Endothelial cell of umbilical vein (primary cell): ENCODE data around the gene HEPH. TPM values are rescaled to one million over a fixed set of nuclear protein-coding genes. Genes with fewer than 3 reads are reported as not detected.

Source experiments
- BruUV-seq: library from RNA; stranded (reverse); fragments of 400-500 nt; replicated peaks from 2 replicates; lab custom pipeline; 2021; lab: Mats Ljungman, UMichigan
- CTCF ChIA-PET: fragments of 300-600, 350-600 bp; sonication (Branson Sonifier 250); formaldehyde crosslinking; loops from one replicate; lab custom pipeline; 2021; ENCODE audit warnings: antibody characterized with exemption, inconsistent platforms; lab: Charles Lee
- POLR2A ChIA-PET: fragments of 300-600, 350-600 bp; sonication (Branson Sonifier 250); formaldehyde crosslinking; loops from one replicate; lab custom pipeline; 2021; ENCODE audit warnings: antibody characterized with exemption, inconsistent platforms; lab: Charles Lee
- DNase-seq: peaks from one replicate; pipeline ENCODE4 v3.0.0-alpha.2; 2011; ENCODE audit warnings: low read depth, low spot score
- FAIRE-seq: peaks from 2 replicates; lab custom pipeline; 2011; peaks lifted over from hg19 to GRCh38; lab: Jason Lieb, UNC
- H2AFZ ChIP-seq: 2 replicates; pipeline ENCODE4 v1.6.0; 2012; ENCODE audit warnings: low read depth, low read length, control low read depth, inconsistent platforms
- H3K27ac ChIP-seq: 2 replicates; pipeline ENCODE4 v1.5.1; 2011; ENCODE audit warnings: low read depth, mild to moderate bottlenecking, control low read depth, low read length, moderate library complexity; ENCODE audit not compliant: insufficient read depth
- H3K27me3 ChIP-seq, 2 experiments: 2 replicates each; pipeline versions ENCODE4 v1.6.0 to v1.6.1; 2011; ENCODE audit warnings: low read length in 2 of 2, mixed read lengths in 1 of 2; ENCODE audit not compliant: control insufficient read depth in 2 of 2, insufficient read depth in 2 of 2
- H3K36me3 ChIP-seq, 2 experiments: 2 replicates in 1 of 2; 3 replicates in 1 of 2; pipeline ENCODE4 v1.5.1; 2011; ENCODE audit warnings: low read length in 2 of 2, mild to moderate bottlenecking in 1 of 2, moderate library complexity in 1 of 2; ENCODE audit not compliant: control insufficient read depth in 2 of 2, insufficient read depth in 2 of 2; ENCODE audit errors: extremely low read depth in 1 of 2
- H3K4me1 ChIP-seq: 3 replicates; pipeline ENCODE4 v1.5.1; 2011; ENCODE audit warnings: mild to moderate bottlenecking, low read length; ENCODE audit not compliant: control insufficient read depth, insufficient read depth; ENCODE audit errors: extremely low read depth
- H3K4me2 ChIP-seq: 2 replicates; pipeline ENCODE4 v1.6.1; 2011; ENCODE audit warnings: low read length, control low read depth, mixed read lengths; ENCODE audit not compliant: insufficient read depth
- H3K4me3 ChIP-seq, 3 experiments: fragments of 200-600 bp in 1 of 3; sonication (generic), shearing (Covaris generic) in 1 of 3; replicated peaks in 1 of 3; 2 replicates each; pipeline ENCODE4 v1.5.1; 2011 to 2016; ENCODE audit warnings: control low read depth in 3 of 3, low read length in 3 of 3, mild to moderate bottlenecking in 2 of 3, inconsistent platforms in 1 of 3, low read depth in 1 of 3, moderate library complexity in 1 of 3; ENCODE audit not compliant: insufficient read depth in 1 of 3
- H3K79me2 ChIP-seq: 2 replicates; pipeline ENCODE4 v1.6.0; 2012; ENCODE audit warnings: low read length, inconsistent platforms; ENCODE audit not compliant: control insufficient read depth, insufficient read depth
- H3K9ac ChIP-seq: replicated peaks from 2 replicates; pipeline ENCODE3; 2011; ENCODE audit warnings: low read length, control low read depth; ENCODE audit not compliant: insufficient read depth; ENCODE audit errors: extremely low read depth
- H3K9me1 ChIP-seq: replicated peaks from 3 replicates; pipeline ENCODE4 v1.6.0; 2011; ENCODE audit warnings: mild to moderate bottlenecking, low read length; ENCODE audit not compliant: control insufficient read depth, insufficient read depth; ENCODE audit errors: extremely low read depth
- H3K9me3 ChIP-seq: replicated peaks from 2 replicates; pipeline ENCODE4 v1.5.1; 2012; ENCODE audit warnings: low read length, inconsistent platforms; ENCODE audit not compliant: control insufficient read depth, insufficient read depth
- H4K20me1 ChIP-seq: replicated peaks from 2 replicates; pipeline ENCODE3; 2011; ENCODE audit warnings: mild to moderate bottlenecking, low read length; ENCODE audit not compliant: control insufficient read depth, insufficient read depth; ENCODE audit errors: extremely low read depth
- EZH2 ChIP-seq: IDR thresholded peaks from 2 replicates; pipeline ENCODE4 v1.6.1; 2012; ENCODE audit warnings: borderline replicate concordance, low read depth, mild to moderate bottlenecking, moderate library complexity, low read length, inconsistent platforms; ENCODE audit not compliant: severe bottlenecking
- FOS ChIP-seq: IDR thresholded peaks from 2 replicates; pipeline ENCODE4 v1.6.1; 2011; ENCODE audit warnings: mild to moderate bottlenecking, low read length, moderate library complexity, borderline replicate concordance; ENCODE audit not compliant: insufficient read depth
- GATA2 ChIP-seq: IDR thresholded peaks from 2 replicates; pipeline ENCODE4 v1.7.0; 2011; ENCODE audit warnings: low read depth, mild to moderate bottlenecking, moderate library complexity, mixed read lengths, low read length; ENCODE audit not compliant: insufficient read length, insufficient read depth
- JUN ChIP-seq: IDR thresholded peaks from 2 replicates; pipeline ENCODE4 v1.6.1; 2011; ENCODE audit warnings: borderline replicate concordance, low read depth; ENCODE audit not compliant: insufficient read length, insufficient read depth
- MAX ChIP-seq: IDR thresholded peaks from 2 replicates; pipeline ENCODE4 v1.6.1; 2011; ENCODE audit not compliant: insufficient read depth, insufficient read length
- MYC ChIP-seq: IDR thresholded peaks from one replicate; pipeline ENCODE4 v1.6.1; 2011; ENCODE audit warnings: mild to moderate bottlenecking, low read depth, low read length
- POLR2A ChIP-seq: IDR thresholded peaks from 2 replicates; pipeline ENCODE4 v1.6.1; 2012; ENCODE audit warnings: low read depth, mild to moderate bottlenecking, control low read depth, low read length
- POLR2AphosphoS5 ChIP-seq: IDR thresholded peaks from 2 replicates; pipeline ENCODE4 v1.6.1; 2012; ENCODE audit warnings: low read depth, mild to moderate bottlenecking, control low read depth, low read length, moderate library complexity; ENCODE audit not compliant: insufficient read depth
- dilution Hi-C: fragments of 300-500 bp; cut with MboI; formaldehyde crosslinking; loops from one replicate; pipeline ENCODE4 v1.15.0; 2019; ENCODE audit warnings: low sequenced_read_pairs; ENCODE audit not compliant: extremely low pct_ligation_motif_present
- intact Hi-C: fragments of 100-400 bp; cut with micrococcal nuclease; formaldehyde crosslinking; loops from one replicate; pipeline ENCODE4 v1.10.0; 2022
- polyA plus RNA-seq, 4 experiments: library from polyadenylated mRNA; depleted of rRNA in 3 of 4; stranded (reverse) in 3 of 4; unstranded in 1 of 4; fragments of >200 nt; gene quantifications; 2 replicates each; pipeline versions ENCODE4 v1.2.1 to v1.2.3, GENCODE V29; 2011 to 2012; ENCODE audit warnings: missing spikeins in 1 of 4
- total RNA-seq: library from RNA; stranded (reverse); gene quantifications from 2 replicates; pipeline ENCODE4 v1.2.3, GENCODE V29; 2021
- TF ChIP-seq, protein P1 (sequence below), 2 donors: IDR thresholded peaks; 1 replicate in 1 of 2; 2 replicates in 1 of 2; pipeline ENCODE4 v1.5.1; 2011; ENCODE audit warnings: low read length in 2 of 2, mild to moderate bottlenecking in 2 of 2, moderate library complexity in 2 of 2, control low read depth in 1 of 2, inconsistent platforms in 1 of 2, low read depth in 1 of 2; ENCODE audit not compliant: insufficient read depth in 1 of 2; ENCODE audit errors: extremely low read depth in 1 of 2

HEPH gene
- total and polyA plus RNA-seq, 2 donors (not counting 3 experiments of a cell fraction or from before 2014, with no cell fraction given) = 0.08 to 0.20 TPM

DNA sequence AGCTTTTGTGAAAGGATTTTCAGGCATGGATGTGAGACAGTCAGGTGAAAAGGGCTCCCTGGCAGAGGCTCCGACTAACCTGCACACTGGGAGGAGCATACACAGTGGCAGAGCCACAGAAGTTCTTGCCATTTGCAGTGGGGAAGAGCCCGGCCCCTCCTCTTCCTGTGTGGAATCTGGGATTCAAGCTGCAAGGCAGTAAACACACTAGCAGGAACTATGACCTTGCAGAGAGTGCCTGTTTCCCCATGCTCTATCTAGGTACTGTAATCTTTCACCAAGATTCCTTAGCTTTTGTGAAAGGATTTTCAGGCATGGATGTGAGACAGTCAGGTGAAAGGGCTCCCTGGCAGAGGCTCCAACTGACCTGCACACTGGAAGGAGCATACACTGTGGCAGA, 19.8 kb upstream of the HEPH start:
- no peak overlapping the region for H3K4me2 ChIP-seq
- no peaks in the 10 kb centered on the region for H3K27me3 ChIP-seq
- no peak overlapping the region for H3K27ac ChIP-seq
- DNase-seq (no peak), FAIRE-seq (no peak)
- H2AFZ ChIP-seq = no peak overlapping the region
- no peaks in the 10 kb centered on the region for H3K79me2 ChIP-seq
- intact Hi-C loops = no loop called here
- H3K9me1 ChIP-seq = no peaks in the 10 kb centered on the region
- BruUV-seq = no TSS peak
- dilution Hi-C loops = no loop called here
- POLR2A ChIA-PET = no interaction called here
- H4K20me1 ChIP-seq = no peaks in the 10 kb centered on the region
- no peak overlapping the region for H3K4me3 ChIP-seq
- CTCF ChIA-PET = no interaction called here
- no peaks in the 10 kb centered on the region for H3K4me1 ChIP-seq
- TF ChIP-seq EZH2 = no peak
- H3K9me3 ChIP-seq = no peaks in the 10 kb centered on the region
- no peak overlapping the region for H3K9ac ChIP-seq
- H3K36me3 ChIP-seq = no peaks in the 10 kb centered on the region

DNA sequence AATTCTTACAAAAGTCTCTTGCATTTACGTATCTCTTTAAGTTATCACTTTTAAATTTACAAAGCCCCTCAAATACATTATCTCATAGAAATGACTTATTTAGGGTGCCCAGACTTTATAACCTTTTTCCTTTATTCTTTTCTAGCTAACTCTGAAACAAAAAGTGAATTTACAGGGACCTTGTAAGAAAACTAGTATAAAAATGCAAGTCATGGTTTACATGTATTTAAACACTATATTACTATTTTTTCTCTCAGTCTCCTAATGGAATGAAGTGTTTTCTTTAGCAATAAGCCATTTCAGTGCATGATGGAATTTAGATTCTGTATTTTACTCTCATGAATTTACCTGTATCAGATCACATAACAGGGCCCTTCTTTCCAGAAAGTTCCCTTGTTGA, 14.5 kb upstream of the HEPH start:
- Histone ChIP-seq H3K27me3 (no peaks in the 10 kb centered on the region), H3K27ac (no peak overlapping the region), H3K79me2 (no peaks in the 10 kb centered on the region), H3K36me3 (no peaks in the 10 kb centered on the region), H3K4me1 (no peaks in the 10 kb centered on the region), H4K20me1 (no peaks in the 10 kb centered on the region), H3K4me2 (no peak overlapping the region), H3K9me1 (no peaks in the 10 kb centered on the region), H3K9ac (no peak overlapping the region), H3K4me3 (no peak overlapping the region), H3K9me3 (no peaks in the 10 kb centered on the region), H2AFZ (no peak overlapping the region)
- FAIRE-seq (no peak), DNase-seq (no peak)
- TF ChIP-seq FOS (no peak), MYC (no peak), MAX (no peak), JUN (no peak), POLR2AphosphoS5 (no peak), GATA2 (no peak), POLR2A (no peak), EZH2 (no peak)
- TF ChIP-seq, protein P1, sequence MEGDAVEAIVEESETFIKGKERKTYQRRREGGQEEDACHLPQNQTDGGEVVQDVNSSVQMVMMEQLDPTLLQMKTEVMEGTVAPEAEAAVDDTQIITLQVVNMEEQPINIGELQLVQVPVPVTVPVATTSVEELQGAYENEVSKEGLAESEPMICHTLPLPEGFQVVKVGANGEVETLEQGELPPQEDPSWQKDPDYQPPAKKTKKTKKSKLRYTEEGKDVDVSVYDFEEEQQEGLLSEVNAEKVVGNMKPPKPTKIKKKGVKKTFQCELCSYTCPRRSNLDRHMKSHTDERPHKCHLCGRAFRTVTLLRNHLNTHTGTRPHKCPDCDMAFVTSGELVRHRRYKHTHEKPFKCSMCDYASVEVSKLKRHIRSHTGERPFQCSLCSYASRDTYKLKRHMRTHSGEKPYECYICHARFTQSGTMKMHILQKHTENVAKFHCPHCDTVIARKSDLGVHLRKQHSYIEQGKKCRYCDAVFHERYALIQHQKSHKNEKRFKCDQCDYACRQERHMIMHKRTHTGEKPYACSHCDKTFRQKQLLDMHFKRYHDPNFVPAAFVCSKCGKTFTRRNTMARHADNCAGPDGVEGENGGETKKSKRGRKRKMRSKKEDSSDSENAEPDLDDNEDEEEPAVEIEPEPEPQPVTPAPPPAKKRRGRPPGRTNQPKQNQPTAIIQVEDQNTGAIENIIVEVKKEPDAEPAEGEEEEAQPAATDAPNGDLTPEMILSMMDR (IDR thresholded peaks at IDR 0.05; ENCODE audit: extremely low read depth in 1 of 2, insufficient read depth in 1 of 2, low read depth in 1 of 2, low read length in 2 of 2) = no peak
- intact Hi-C loops (no loop called here), dilution Hi-C loops (no loop called here)
- CTCF ChIA-PET = no interaction called here
- POLR2A ChIA-PET = no interaction called here
- BruUV-seq = no TSS peak
